ENCODE results near the gene LRPAP1. TPM values are rescaled to one million over a fixed set of nuclear protein-coding genes. Genes with fewer than 3 reads are reported as not detected.
"Not testable (repeated sequence)": the region's sequence is repeated elsewhere in the genome, so short reads cannot be mapped to it uniquely, and the experiment has no call there.

The LRPAP1 gene
- total RNA-seq, 4 donors from 2014 or later, result 76.6 to 166 (median 126) TPM

- H3K4me1 ChIP-seq, result no peaks in the 10 kb centered on the region
- H3K4me3 ChIP-seq, result no peak overlapping the region
- H3K9me3 ChIP-seq, result no peaks in the 10 kb centered on the region
- no peak overlapping the region for H3K27ac ChIP-seq
- TF ChIP-seq CTCF (IDR thresholded peaks at IDR 0.05) (no peak), POLR2A (IDR thresholded peaks at IDR 0.05) (no peak)
- DNase-seq, result no peak
- intact Hi-C loops (cut with DNase I), result no loop called here
- H3K36me3 ChIP-seq, result peaks cover 32 to 98% (median 59%) of the 10 kb centered on the region in 3 donors
- H3K27me3 ChIP-seq, result no peaks in the 10 kb centered on the region
- WGBS, 2 donors, result 90 to 93% methylated on average over 3 to 13 of the region's 18 CpGs
Observed at GRCh38 chr4:3513807-3514206, 18.4 kb downstream of the LRPAP1 start.

- Histone ChIP-seq H3K4me3 (no peak overlapping the region), H3K27me3 (no peaks in the 10 kb centered on the region), H3K36me3 (peaks cover 25 to 98% (median 55%) of the 10 kb centered on the region in 3 donors), H3K9me3 (no peaks in the 10 kb centered on the region), H3K27ac (no peak overlapping the region), H3K4me1 (no peaks in the 10 kb centered on the region)
- 100% methylated on average over 2 of the region's 22 CpGs; no CpG with 5 or more reads in 1 of the 2 donors for WGBS, 2 donors
- intact Hi-C loops (cut with DNase I), result no loop called here
- no peak for TF ChIP-seq CTCF (IDR thresholded peaks at IDR 0.05)
- TF ChIP-seq POLR2A (IDR thresholded peaks at IDR 0.05), result no peak
- no peak for DNase-seq
Observed at GRCh38 chr4:3512719-3513118, 19.5 kb downstream of the LRPAP1 start.

- Histone ChIP-seq H3K27me3 (no peaks in the 10 kb centered on the region), H3K36me3 (peaks cover 20 to 98% (median 51%) of the 10 kb centered on the region in 3 donors), H3K27ac (no peak overlapping the region), H3K4me3 (no peak overlapping the region), H3K4me1 (no peaks in the 10 kb centered on the region), H3K9me3 (no peaks in the 10 kb centered on the region)
- 80 to 93% methylated on average over 9 to 10 of the region's 13 CpGs for WGBS, 2 donors
- intact Hi-C loops (cut with DNase I), result no loop called here
- TF ChIP-seq POLR2A (IDR thresholded peaks at IDR 0.05), result no peak
- no peak for TF ChIP-seq CTCF (IDR thresholded peaks at IDR 0.05)
- DNase-seq, result no peak
Observed at GRCh38 chr4:3512279-3512678, 19.9 kb downstream of the LRPAP1 start.

GRCh38 chr4:3511601-3512000, 20.6 kb downstream of the LRPAP1 start:
- H3K27ac ChIP-seq; H3K9me3 ChIP-seq; DNase-seq; H3K27me3 ChIP-seq; H3K4me1 ChIP-seq; H3K4me3 ChIP-seq; intact Hi-C loops (cut with DNase I): not testable (repeated sequence)
- 56% methylated on average over 1 of the region's 27 CpGs; no CpG with 5 or more reads in 1 of the 2 donors for WGBS, 2 donors
- H3K36me3 ChIP-seq, result peaks cover 14 to 98% (median 44%) of the 10 kb centered on the region in 3 donors

- TF ChIP-seq POLR2A (IDR thresholded peaks at IDR 0.05), result no peak
- TF ChIP-seq CTCF (IDR thresholded peaks at IDR 0.05), result no peak
- Histone ChIP-seq H3K4me3 (no peak overlapping the region), H3K36me3 (peaks cover 13 to 98% (median 40%) of the 10 kb centered on the region in 3 donors), H3K4me1 (no peaks in the 10 kb centered on the region), H3K9me3 (no peaks in the 10 kb centered on the region), H3K27ac (no peak overlapping the region), H3K27me3 (no peaks in the 10 kb centered on the region)
- DNase-seq, result no peak
- intact Hi-C loops (cut with DNase I), result no loop called here
- 77 to 88% methylated on average over 6 of the region's 6 CpGs for WGBS, 2 donors
Observed at GRCh38 chr4:3511187-3511586, 21.0 kb downstream of the LRPAP1 start.

- DNase-seq, result no peak
- Histone ChIP-seq H3K4me3 (no peak overlapping the region), H3K4me1 (no peaks in the 10 kb centered on the region), H3K36me3 (peaks cover 13 to 98% (median 39%) of the 10 kb centered on the region in 3 donors), H3K27me3 (no peaks in the 10 kb centered on the region), H3K9me3 (no peaks in the 10 kb centered on the region), H3K27ac (no peak overlapping the region)
- intact Hi-C loops (cut with DNase I), result no loop called here
- TF ChIP-seq CTCF (IDR thresholded peaks at IDR 0.05), result no peak
- no peak for TF ChIP-seq POLR2A (IDR thresholded peaks at IDR 0.05)
- 89 to 97% methylated on average over 15 to 16 of the region's 16 CpGs for WGBS, 2 donors
Observed at GRCh38 chr4:3510481-3510880, 21.7 kb downstream of the LRPAP1 start.

Data from esophagus squamous epithelium (tissue), 5 donors.